PFSK-1 (cell line): ENCODE measurements around the gene PLA2G2E.

Experiments
- REST ChIP-seq, 2 experiments: IDR thresholded peaks; 2 replicates each; pipeline versions ENCODE4 v1.6.1 to v1.8.0; 2011 to 2012; ENCODE audit warnings: low read depth in 2 of 2, low read length in 2 of 2, control low read depth in 1 of 2, inconsistent platforms in 1 of 2, mild to moderate bottlenecking in 1 of 2, moderate library complexity in 1 of 2; ENCODE audit not compliant: insufficient read depth in 1 of 2
- SIN3A ChIP-seq: IDR thresholded peaks from 2 replicates; pipeline ENCODE4 v1.6.1; 2012; ENCODE audit warnings: mild to moderate bottlenecking, low read length, moderate library complexity, borderline replicate concordance; ENCODE audit not compliant: insufficient read depth

- TF ChIP-seq REST (IDR thresholded peaks at IDR 0.05; ENCODE audit: insufficient read depth in 1 of 2, low read depth in 2 of 2, low read length in 2 of 2), result no peak
- TF ChIP-seq SIN3A, result no peak
Observed at GRCh38 chr1:19957779-19958178, 34.4 kb upstream of the PLA2G2E start.
